SK-N-SH (cell line): ENCODE data around the gene MATK.

Source experiments
- ELF1 ChIP-seq: IDR thresholded peaks from 2 replicates; pipeline ENCODE4 v1.4.0; 2012
- EP300 ChIP-seq, 2 experiments: IDR thresholded peaks; 2 replicates each; pipeline versions ENCODE4 v1.4.0 to v1.6.1; 2012; ENCODE audit warnings: borderline replicate concordance in 1 of 2, low read depth in 1 of 2, low read length in 1 of 2
- NFIC ChIP-seq: IDR thresholded peaks from 2 replicates; pipeline ENCODE4 v1.4.0; 2012; ENCODE audit warnings: borderline replicate concordance
- SIN3A ChIP-seq: IDR thresholded peaks from 2 replicates; pipeline ENCODE4 v1.6.1; 2012; ENCODE audit warnings: low read depth, mild to moderate bottlenecking, low read length, moderate library complexity, borderline replicate concordance
- TF ChIP-seq, protein P1 (sequence below): fragments of 200-600 bp; sonication (generic); IDR thresholded peaks from 2 replicates; pipeline ENCODE4 v1.6.1; 2017; ENCODE audit warnings: antibody characterized with exemption, mild to moderate bottlenecking, moderate library complexity
- TF ChIP-seq, protein P2 (sequence below): IDR thresholded peaks from 2 replicates; pipeline ENCODE4 v1.4.0; 2012; ENCODE audit warnings: low read depth

GRCh38 chr19:3771906-3772455, 14.2 kb downstream of the MATK start, which contains the start of gene RAX2:
- TF ChIP-seq ELF1 (no peak), NFIC (no peak), EP300 (IDR thresholded peaks at IDR 0.05; ENCODE audit: borderline replicate concordance in 1 of 2, low read depth in 1 of 2, low read length in 1 of 2) (no peak), SIN3A (no peak)
- TF ChIP-seq, protein P1, sequence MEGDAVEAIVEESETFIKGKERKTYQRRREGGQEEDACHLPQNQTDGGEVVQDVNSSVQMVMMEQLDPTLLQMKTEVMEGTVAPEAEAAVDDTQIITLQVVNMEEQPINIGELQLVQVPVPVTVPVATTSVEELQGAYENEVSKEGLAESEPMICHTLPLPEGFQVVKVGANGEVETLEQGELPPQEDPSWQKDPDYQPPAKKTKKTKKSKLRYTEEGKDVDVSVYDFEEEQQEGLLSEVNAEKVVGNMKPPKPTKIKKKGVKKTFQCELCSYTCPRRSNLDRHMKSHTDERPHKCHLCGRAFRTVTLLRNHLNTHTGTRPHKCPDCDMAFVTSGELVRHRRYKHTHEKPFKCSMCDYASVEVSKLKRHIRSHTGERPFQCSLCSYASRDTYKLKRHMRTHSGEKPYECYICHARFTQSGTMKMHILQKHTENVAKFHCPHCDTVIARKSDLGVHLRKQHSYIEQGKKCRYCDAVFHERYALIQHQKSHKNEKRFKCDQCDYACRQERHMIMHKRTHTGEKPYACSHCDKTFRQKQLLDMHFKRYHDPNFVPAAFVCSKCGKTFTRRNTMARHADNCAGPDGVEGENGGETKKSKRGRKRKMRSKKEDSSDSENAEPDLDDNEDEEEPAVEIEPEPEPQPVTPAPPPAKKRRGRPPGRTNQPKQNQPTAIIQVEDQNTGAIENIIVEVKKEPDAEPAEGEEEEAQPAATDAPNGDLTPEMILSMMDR: no peak
- TF ChIP-seq, protein P2, sequence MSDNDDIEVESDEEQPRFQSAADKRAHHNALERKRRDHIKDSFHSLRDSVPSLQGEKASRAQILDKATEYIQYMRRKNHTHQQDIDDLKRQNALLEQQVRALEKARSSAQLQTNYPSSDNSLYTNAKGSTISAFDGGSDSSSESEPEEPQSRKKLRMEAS: no peak
